ENCODE data around the gene GLRX5. TPM values are rescaled to one million over a fixed set of nuclear protein-coding genes. Genes with fewer than 3 reads are reported as not detected.
A peak's percentile ranks its signal among the peaks of the same experiment; 100 is the strongest.

The GLRX5 gene
- total RNA-seq, 2 experiments from 2014 or later = 37.9 to 44.1 TPM

GRCh38 chr14:95535226-95536021 is 574 bp downstream of the GLRX5 start:
- peak; percentile 38 for DNase-seq
- no peaks in the 10 kb centered on the region for H3K9me3 Mint-ChIP-seq (ENCODE audit: low read depth)
- H3K27me3 Mint-ChIP-seq = no peaks in the 10 kb centered on the region
- H3K4me3 Mint-ChIP-seq = peak overlapping the region; percentile 93
- CTCF ChIA-PET = interaction anchor here (0.6 to 5.0 kb wide), 8 partner anchors 8 to 486 kb away, joined by 3 to 29 read pairs (median 10); no protein-coding TSS in a partner anchor
- intact Hi-C loops (cut with DNase I, micrococcal nuclease) = loop anchor here (2.0 to 10.0 kb wide), 3 partner anchors 93 to 221 kb away; partner anchors contain the start of gene CLMN (in 2 of the 2)
- H3K36me3 Mint-ChIP-seq (ENCODE audit: low read depth) = peaks cover 31% of the 10 kb centered on the region
- ATAC-seq = no peak
- H3K27ac Mint-ChIP-seq = peak overlapping the region; percentile 87
- H3K4me1 Mint-ChIP-seq = peaks cover 52% of the 10 kb centered on the region
- POLR2A ChIA-PET = interaction anchor here (1.0 to 2.8 kb wide), 2 partner anchors 12 to 45 kb away, joined by 3 to 30 read pairs; no protein-coding TSS in a partner anchor

DNA sequence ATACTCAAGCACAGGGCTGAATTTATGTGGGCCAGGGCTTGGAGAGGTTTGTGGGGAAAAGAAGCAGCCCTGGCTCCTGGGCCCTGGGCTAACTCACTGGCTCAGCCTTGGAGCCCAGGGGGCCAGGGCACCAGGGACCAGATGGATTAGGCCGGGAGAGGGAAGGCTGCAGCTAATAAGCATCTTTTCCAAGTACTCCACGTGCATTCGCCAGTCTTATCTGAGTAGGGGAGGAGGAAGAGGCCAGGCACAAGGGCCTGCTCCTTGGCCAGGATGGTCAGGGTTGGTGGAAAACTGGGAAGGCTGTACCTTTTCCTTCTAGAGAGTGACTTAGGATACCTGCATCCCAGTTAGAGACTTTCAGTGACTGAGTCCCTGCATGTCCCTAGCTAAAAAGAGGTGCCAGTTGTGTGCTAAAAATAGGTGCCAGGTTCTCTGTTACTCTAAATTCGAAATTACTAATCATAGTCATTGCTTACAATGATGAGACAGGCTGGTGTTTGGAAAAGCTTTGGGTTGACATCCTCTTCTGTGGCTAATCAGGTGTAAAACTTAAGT is 1.3 kb downstream of the GLRX5 start:
- Mint-ChIP-seq H3K4me1 (peaks cover 49% of the 10 kb centered on the region), H3K9me3 (ENCODE audit: low read depth) (no peaks in the 10 kb centered on the region), H3K27me3 (no peaks in the 10 kb centered on the region), H3K4me3 (peak overlapping the region; percentile 93), H3K27ac (peak overlapping the region; percentile 87), H3K36me3 (ENCODE audit: low read depth) (peaks cover 25% of the 10 kb centered on the region)
- intact Hi-C loops (cut with DNase I, micrococcal nuclease) = loop anchor here in 1 of 2 experiments (10.0 kb wide), 1 partner anchor 221 kb away; the partner anchor contains the start of gene CLMN
- ChIA-PET CTCF (interaction anchor here (0.6 to 5.0 kb wide), 9 partner anchors 9 to 485 kb away, joined by 3 to 29 read pairs (median 4); partner anchors contain the start of gene SYNE3), POLR2A (interaction anchor here (0.6 to 1.0 kb wide), 2 partner anchors 46 to 381 kb away, joined by 3 read pairs; no protein-coding TSS in a partner anchor)
- DNase-seq = no peak
- ATAC-seq = no peak

GRCh38 chr14:95536671-95537070 is 1.8 kb downstream of the GLRX5 start:
- ATAC-seq = no peak
- Mint-ChIP-seq H3K36me3 (ENCODE audit: low read depth) (peaks cover 20% of the 10 kb centered on the region), H3K4me1 (peaks cover 44% of the 10 kb centered on the region), H3K4me3 (peak overlapping the region; percentile 93), H3K27ac (no peak overlapping the region), H3K9me3 (ENCODE audit: low read depth) (no peaks in the 10 kb centered on the region), H3K27me3 (no peaks in the 10 kb centered on the region)
- no peak for DNase-seq
- intact Hi-C loops (cut with DNase I, micrococcal nuclease) = loop anchor here in 1 of 2 experiments (10.0 kb wide), 1 partner anchor 222 kb away; the partner anchor contains the start of gene CLMN
- ChIA-PET POLR2A (interaction anchor here (0.7 kb wide), 1 partner anchor 1455 kb away, joined by 3 read pairs; the partner anchor contains the start of genes DDX24 and IFI27L1), CTCF (interaction anchor here (0.8 to 5.0 kb wide), 8 partner anchors 10 to 272 kb away, joined by 3 to 29 read pairs (median 4); partner anchors contain the start of gene SYNE3)

GRCh38 chr14:95537298-95538089 is 2.6 kb downstream of the GLRX5 start:
- Mint-ChIP-seq H3K36me3 (ENCODE audit: low read depth) (peaks cover 13% of the 10 kb centered on the region), H3K27ac (no peak overlapping the region), H3K4me3 (peak overlapping the region; percentile 24), H3K9me3 (ENCODE audit: low read depth) (no peaks in the 10 kb centered on the region), H3K27me3 (no peaks in the 10 kb centered on the region), H3K4me1 (peaks cover 39% of the 10 kb centered on the region)
- no peak for ATAC-seq
- DNase-seq = no peak
- ChIA-PET POLR2A (interaction anchor here (0.7 kb wide), 1 partner anchor 1456 kb away, joined by 3 read pairs; the partner anchor contains the start of genes DDX24 and IFI27L1), CTCF (interaction anchor here (1.6 to 5.0 kb wide), 5 partner anchors 9 to 95 kb away, joined by 3 to 29 read pairs (median 6); partner anchors contain the start of gene SYNE3)
- intact Hi-C loops (cut with DNase I, micrococcal nuclease) = loop anchor here in 1 of 2 experiments (10.0 kb wide), 1 partner anchor 223 kb away; the partner anchor contains the start of gene CLMN

DNA sequence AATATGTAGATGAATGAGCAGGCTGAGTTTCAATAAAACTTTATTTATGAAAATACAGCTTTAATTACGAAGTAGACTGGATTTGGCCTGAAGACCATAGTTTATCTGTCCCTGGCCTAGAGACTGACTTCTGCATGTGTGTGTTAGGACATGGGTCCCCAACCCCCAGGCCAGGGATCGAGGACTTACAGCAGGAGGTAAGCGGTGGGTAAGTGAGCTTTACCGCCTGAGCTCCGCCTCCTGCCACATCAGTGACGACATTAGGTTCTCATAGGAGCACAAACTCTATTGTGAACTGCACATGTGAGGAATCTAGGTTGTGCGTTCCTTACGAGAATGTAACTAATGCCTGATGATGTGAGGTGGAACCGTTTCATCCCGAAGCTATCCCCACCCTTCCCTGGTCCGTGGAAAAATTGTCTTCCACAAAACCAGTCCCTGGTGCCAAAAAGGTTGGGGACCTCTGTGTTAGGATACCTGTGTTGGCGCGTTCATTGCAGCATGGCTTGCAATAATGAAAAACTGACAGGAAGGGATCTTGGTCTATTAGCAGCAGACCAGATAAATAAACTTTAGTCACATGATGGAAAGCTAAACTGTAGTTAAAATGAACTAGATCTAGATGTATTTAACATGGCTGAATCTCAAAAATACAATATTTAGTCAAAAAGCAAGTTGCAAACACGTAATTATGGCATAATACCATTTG is 4.1 kb downstream of the GLRX5 start:
- CTCF ChIA-PET = interaction anchor here (0.7 to 4.2 kb wide), 3 partner anchors 11 to 102 kb away, joined by 3 to 13 read pairs (median 4); no protein-coding TSS in a partner anchor
- Mint-ChIP-seq H3K9me3 (ENCODE audit: low read depth) (no peaks in the 10 kb centered on the region), H3K36me3 (ENCODE audit: low read depth) (peaks cover 1% of the 10 kb centered on the region), H3K4me3 (no peak overlapping the region), H3K27me3 (no peaks in the 10 kb centered on the region), H3K27ac (no peak overlapping the region), H3K4me1 (peaks cover 36% of the 10 kb centered on the region)
- intact Hi-C loops (cut with DNase I, micrococcal nuclease) = loop anchor here in 1 of 2 experiments (10.0 kb wide), 1 partner anchor 224 kb away; the partner anchor contains the start of gene CLMN
- POLR2A ChIA-PET = interaction anchor here (0.9 kb wide), 1 partner anchor 23 kb away, joined by 4 read pairs; the partner anchor contains the start of gene SYNE3
- no peak for ATAC-seq
- DNase-seq = no peak

DNA sequence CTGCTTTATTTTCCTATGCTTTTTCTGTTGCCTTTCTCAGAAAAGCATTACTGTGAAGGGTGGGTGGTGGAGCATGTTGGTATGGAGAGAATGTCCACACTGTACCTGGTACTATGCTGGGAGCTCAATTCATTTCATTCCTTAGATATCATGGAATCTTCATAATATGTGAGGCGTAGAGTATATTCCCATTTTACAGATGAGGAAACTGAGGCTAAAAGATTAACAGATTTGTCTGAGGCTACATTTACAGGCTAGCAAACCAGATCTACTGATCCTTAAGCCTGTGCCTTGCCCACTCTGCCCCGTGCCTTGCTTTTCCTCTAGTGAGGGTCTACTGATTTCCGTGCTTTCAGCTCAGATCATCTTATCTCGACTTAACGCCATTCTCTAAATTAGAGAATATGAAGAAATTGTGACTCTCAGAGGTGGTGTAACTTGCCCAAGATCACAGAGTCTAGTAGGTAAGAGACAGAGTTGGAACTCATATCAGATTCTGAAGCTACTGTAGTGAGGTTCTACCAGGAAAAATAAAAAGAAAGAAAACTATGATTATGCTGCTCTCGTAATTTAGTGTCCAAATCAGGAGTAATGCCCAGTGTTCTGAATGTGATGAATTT is 5.5 kb downstream of the GLRX5 start:
- no peak overlapping the region for H3K27ac Mint-ChIP-seq
- H3K4me1 Mint-ChIP-seq = peaks cover 42% of the 10 kb centered on the region
- ChIA-PET POLR2A (no interaction called here), CTCF (interaction anchor here (1.5 to 4.2 kb wide), 2 partner anchors 13 to 72 kb away, joined by 3 to 13 read pairs; no protein-coding TSS in a partner anchor)
- H3K9me3 Mint-ChIP-seq (ENCODE audit: low read depth) = no peaks in the 10 kb centered on the region
- DNase-seq (no peak), ATAC-seq (no peak)
- H3K27me3 Mint-ChIP-seq = no peaks in the 10 kb centered on the region
- H3K36me3 Mint-ChIP-seq (ENCODE audit: low read depth) = peaks cover 6% of the 10 kb centered on the region
- H3K4me3 Mint-ChIP-seq = no peak overlapping the region
- intact Hi-C loops (cut with DNase I, micrococcal nuclease) = no loop called here

DNA sequence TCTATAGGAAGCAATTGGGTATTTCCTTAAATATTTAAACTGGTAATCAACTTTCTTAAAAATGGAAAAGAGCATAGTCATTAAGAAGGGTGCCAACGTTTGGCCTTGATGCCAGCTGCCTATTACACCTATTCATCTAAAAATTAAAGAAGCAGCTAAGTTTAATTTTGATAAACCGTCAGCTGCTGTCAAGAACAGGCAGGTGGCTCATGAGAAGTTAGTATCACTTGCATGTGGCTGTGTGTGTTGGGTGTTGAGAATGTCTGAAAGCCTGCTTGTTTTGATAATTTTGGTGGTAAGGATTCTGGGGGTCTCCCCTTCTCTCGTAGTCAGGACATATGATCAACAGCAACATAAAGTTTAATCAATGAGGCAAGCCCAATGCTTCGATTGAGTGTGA is 6.5 kb downstream of the GLRX5 start:
- Mint-ChIP-seq H3K9me3 (ENCODE audit: low read depth) (no peaks in the 10 kb centered on the region), H3K4me1 (peaks cover 39% of the 10 kb centered on the region), H3K27ac (no peak overlapping the region), H3K27me3 (no peaks in the 10 kb centered on the region), H3K4me3 (no peak overlapping the region), H3K36me3 (ENCODE audit: low read depth) (peaks cover 6% of the 10 kb centered on the region)
- intact Hi-C loops (cut with DNase I, micrococcal nuclease) = no loop called here
- DNase-seq (no peak), ATAC-seq (no peak)
- POLR2A ChIA-PET = interaction anchor here (0.7 kb wide), 1 partner anchor 11 kb away, joined by 3 read pairs; no protein-coding TSS in a partner anchor
- CTCF ChIA-PET = interaction anchor here (1.2 to 4.2 kb wide), 2 partner anchors 14 to 18 kb away, joined by 3 to 13 read pairs; no protein-coding TSS in a partner anchor

GRCh38 chr14:95541932-95542930 is 7.4 kb downstream of the GLRX5 start:
- H3K36me3 Mint-ChIP-seq (ENCODE audit: low read depth) = peaks cover 6% of the 10 kb centered on the region
- H3K4me1 Mint-ChIP-seq = peaks cover 30% of the 10 kb centered on the region
- H3K27ac Mint-ChIP-seq = no peak overlapping the region
- ATAC-seq = no peak
- no peaks in the 10 kb centered on the region for H3K9me3 Mint-ChIP-seq (ENCODE audit: low read depth)
- H3K27me3 Mint-ChIP-seq = no peaks in the 10 kb centered on the region
- DNase-seq = no peak
- intact Hi-C loops (cut with DNase I, micrococcal nuclease) = no loop called here
- no peak overlapping the region for H3K4me3 Mint-ChIP-seq
- POLR2A ChIA-PET = interaction anchor here (0.7 kb wide), 1 partner anchor 10 kb away, joined by 3 read pairs; no protein-coding TSS in a partner anchor
- CTCF ChIA-PET = interaction anchor here (1.2 to 4.2 kb wide), 2 partner anchors 15 to 19 kb away, joined by 3 to 13 read pairs; no protein-coding TSS in a partner anchor

DNA sequence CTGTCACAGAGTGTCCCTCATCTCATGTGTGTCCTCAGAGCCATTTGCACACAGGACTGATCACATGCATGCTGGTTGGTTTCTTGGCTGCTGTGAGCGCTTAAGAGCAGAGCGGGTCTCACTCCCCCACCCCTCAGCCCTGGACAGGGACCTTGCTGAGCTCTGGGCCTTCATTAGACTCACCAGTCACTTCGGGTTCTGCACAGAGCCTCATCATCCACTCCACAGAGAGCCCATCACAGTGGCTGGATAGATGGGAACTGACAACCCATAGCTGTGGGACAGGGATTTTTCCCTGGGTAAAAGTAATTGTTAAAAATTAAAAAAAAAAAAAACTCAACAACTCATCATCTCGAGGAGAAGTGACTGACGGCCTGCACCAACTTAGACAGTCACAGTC is 8.2 kb downstream of the GLRX5 start:
- Mint-ChIP-seq H3K36me3 (ENCODE audit: low read depth) (peaks cover 5% of the 10 kb centered on the region), H3K9me3 (ENCODE audit: low read depth) (no peaks in the 10 kb centered on the region), H3K4me1 (peaks cover 24% of the 10 kb centered on the region), H3K27me3 (no peaks in the 10 kb centered on the region), H3K27ac (no peak overlapping the region), H3K4me3 (no peak overlapping the region)
- ATAC-seq (no peak), DNase-seq (no peak)
- intact Hi-C loops (cut with DNase I, micrococcal nuclease) = no loop called here
- CTCF ChIA-PET = no interaction called here
- POLR2A ChIA-PET = no interaction called here

Measured in activated CD4-positive, alpha-beta T cell treated with anti-CD3 and anti-CD28 coated beads for 36 hours (primary cell).